Mammary epithelial cell (primary cell): Measurements from ENCODE around the gene POLE.

Experiments
- CTCF ChIP-seq, 2 donors: IDR thresholded peaks in 1 of 2; conservative IDR thresholded peaks in 1 of 2; 2 replicates each; pipeline ENCODE4 v1.5.1; 2011 to 2012; ENCODE audit warnings: inconsistent platforms in 2 of 2, low read length in 2 of 2, mild to moderate bottlenecking in 2 of 2, control low read depth in 1 of 2, low read depth in 1 of 2; ENCODE audit not compliant: insufficient read depth in 1 of 2; ENCODE audit errors: extremely low read depth in 1 of 2
- EZH2 ChIP-seq: IDR thresholded peaks from 2 replicates; pipeline ENCODE4 v1.6.1; 2012; ENCODE audit warnings: low read length, inconsistent platforms, borderline replicate concordance

GRCh38 chr12:132653567-132654290 lies 33.4 kb downstream of the POLE start:
- no peak for TF ChIP-seq CTCF (conservative IDR thresholded peaks at IDR 0.05 in 1 of 2, IDR thresholded peaks at IDR 0.05 in 1 of 2; ENCODE audit: extremely low read depth in 1 of 2, insufficient read depth in 1 of 2, low read depth in 1 of 2, low read length in 2 of 2)
- TF ChIP-seq EZH2, result no peak
